ENCODE results near the gene PTPRN. TPM values are rescaled to one million over a fixed set of nuclear protein-coding genes. Genes with fewer than 3 reads are reported as not detected.
A peak's percentile ranks its signal among the peaks of the same experiment; 100 is the strongest.

Gene PTPRN
- total RNA-seq, 1 experiment from 2014 or later: 6.5 TPM

DNA sequence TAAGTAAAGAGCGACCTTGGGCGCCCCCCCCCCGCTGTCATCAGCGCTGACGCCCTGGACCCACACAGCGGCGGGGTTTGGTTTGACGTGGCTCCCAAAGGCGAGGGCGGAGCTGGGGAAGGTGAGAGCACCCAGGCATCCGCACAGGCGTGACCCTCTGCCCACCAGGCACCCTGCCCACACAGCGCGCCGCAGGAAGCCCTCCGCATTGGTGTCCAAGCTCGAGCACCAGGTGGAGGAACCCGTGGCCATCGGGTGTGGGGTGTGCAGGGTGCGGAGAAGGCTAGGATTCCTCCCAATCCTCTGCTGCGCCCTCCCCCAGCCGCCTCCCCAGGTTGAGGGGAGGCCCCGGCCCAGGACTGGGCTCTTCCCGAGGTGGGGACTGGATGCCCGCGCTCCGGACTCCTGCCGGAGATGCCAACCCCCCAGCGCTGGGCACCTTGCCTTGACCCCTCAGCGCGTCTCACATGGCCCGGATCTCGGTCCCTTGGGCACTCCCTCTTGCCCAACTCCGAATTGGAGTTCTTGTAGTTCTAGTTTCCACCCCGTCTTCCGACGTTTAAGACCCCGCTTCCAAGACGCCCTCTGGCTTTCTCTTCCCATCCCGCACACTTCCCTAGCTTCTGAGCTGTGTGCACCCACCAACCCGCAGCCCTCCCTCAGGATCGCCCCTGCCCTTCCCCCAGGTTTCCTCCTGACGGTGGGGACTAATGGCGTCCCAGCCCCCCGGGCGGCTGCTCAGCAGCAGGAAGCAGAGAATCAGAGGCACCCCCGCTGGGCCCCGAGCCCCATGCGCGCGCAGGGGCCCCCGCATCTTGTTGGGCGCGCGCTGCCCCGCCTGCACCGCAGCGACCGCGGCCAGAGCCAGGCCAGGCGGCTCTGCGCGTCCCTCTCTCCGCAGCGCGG lies 49.2 kb upstream of the PTPRN start:
- H3K23ac ChIP-seq (ENCODE audit: insufficient read length, low read depth, low read length): no peak overlapping the region
- TF ChIP-seq, protein P1, sequence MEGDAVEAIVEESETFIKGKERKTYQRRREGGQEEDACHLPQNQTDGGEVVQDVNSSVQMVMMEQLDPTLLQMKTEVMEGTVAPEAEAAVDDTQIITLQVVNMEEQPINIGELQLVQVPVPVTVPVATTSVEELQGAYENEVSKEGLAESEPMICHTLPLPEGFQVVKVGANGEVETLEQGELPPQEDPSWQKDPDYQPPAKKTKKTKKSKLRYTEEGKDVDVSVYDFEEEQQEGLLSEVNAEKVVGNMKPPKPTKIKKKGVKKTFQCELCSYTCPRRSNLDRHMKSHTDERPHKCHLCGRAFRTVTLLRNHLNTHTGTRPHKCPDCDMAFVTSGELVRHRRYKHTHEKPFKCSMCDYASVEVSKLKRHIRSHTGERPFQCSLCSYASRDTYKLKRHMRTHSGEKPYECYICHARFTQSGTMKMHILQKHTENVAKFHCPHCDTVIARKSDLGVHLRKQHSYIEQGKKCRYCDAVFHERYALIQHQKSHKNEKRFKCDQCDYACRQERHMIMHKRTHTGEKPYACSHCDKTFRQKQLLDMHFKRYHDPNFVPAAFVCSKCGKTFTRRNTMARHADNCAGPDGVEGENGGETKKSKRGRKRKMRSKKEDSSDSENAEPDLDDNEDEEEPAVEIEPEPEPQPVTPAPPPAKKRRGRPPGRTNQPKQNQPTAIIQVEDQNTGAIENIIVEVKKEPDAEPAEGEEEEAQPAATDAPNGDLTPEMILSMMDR (conservative IDR thresholded peaks at IDR 0.05): no peak; the same call in 2 of the 3 replicates
- H3K4me1 ChIP-seq (ENCODE audit: insufficient read depth, low read length): no peaks in the 10 kb centered on the region
- H3K23me2 ChIP-seq (ENCODE audit: insufficient read length, low read depth, low read length, poor library complexity, severe bottlenecking): peaks cover 9% of the 10 kb centered on the region
- H3K27me3 Mint-ChIP-seq (ENCODE audit: low read depth): peaks cover 91% of the 10 kb centered on the region
- no peak overlapping the region for H3K56ac ChIP-seq (ENCODE audit: insufficient read length, low read depth, low read length)
- H3K27ac Mint-ChIP-seq: no peak overlapping the region
- no peaks in the 10 kb centered on the region for H3K9me3 Mint-ChIP-seq
- H3K14ac ChIP-seq (ENCODE audit: insufficient read depth, low read length): peak overlapping the region; percentile 19; the same call in 1 of the 2 replicates
- H3K36me3 Mint-ChIP-seq (ENCODE audit: insufficient read depth in 1 of 3, low read depth in 3 of 3): no peaks in the 10 kb centered on the region
- H4K8ac ChIP-seq (replicated peaks; ENCODE audit: insufficient read length, low read depth, low read length): no peak overlapping the region
- H3K9me3 ChIP-seq (ENCODE audit: control insufficient read depth, low read depth, low read length): no peaks in the 10 kb centered on the region
- no peak overlapping the region for H2AK5ac ChIP-seq (ENCODE audit: insufficient read length, low read length)
- H3K27me3 ChIP-seq (ENCODE audit: insufficient read depth, low read length): peaks cover 25% of the 10 kb centered on the region; the same call in 1 of the 2 replicates
- WGBS (ENCODE audit: extremely low coverage, insufficient read length, low lambda C conversion rate): no CpG with 5 or more reads among the region's 66 CpGs
- H3K79me2 ChIP-seq (ENCODE audit: insufficient read depth, low read length): no peaks in the 10 kb centered on the region
- H3K79me1 ChIP-seq (ENCODE audit: insufficient read depth, low read depth, low read length, poor library complexity, severe bottlenecking): no peaks in the 10 kb centered on the region
- H3K4ac ChIP-seq (ENCODE audit: low read depth, low read length): no peak overlapping the region
- no peak overlapping the region for H2BK5ac ChIP-seq (ENCODE audit: insufficient read length, low read length)
- DNase-seq: peak; percentile 44
- H3K4me2 ChIP-seq (ENCODE audit: insufficient read depth, insufficient read length, low read length): peak overlapping the region; percentile 80
- no peak overlapping the region for H2BK15ac ChIP-seq (ENCODE audit: low read depth, low read length)
- H2BK20ac ChIP-seq (ENCODE audit: low read depth, low read length, poor library complexity, severe bottlenecking): no peak overlapping the region
- no peak overlapping the region for H3K18ac ChIP-seq (ENCODE audit: insufficient read length, low read depth, low read length)
- H4K20me1 ChIP-seq (ENCODE audit: control insufficient read depth, insufficient read depth, insufficient read length): no peaks in the 10 kb centered on the region
- no peak overlapping the region for H2BK12ac ChIP-seq (ENCODE audit: insufficient read length, low read depth, low read length)
- H3T11ph ChIP-seq (ENCODE audit: low read length): no peak overlapping the region
- no peak overlapping the region for H2AFZ ChIP-seq (ENCODE audit: low read length)
- no peak overlapping the region for H4K5ac ChIP-seq (ENCODE audit: insufficient read length, low read depth, low read length)
- H4K91ac ChIP-seq (ENCODE audit: insufficient read length, low read depth, low read length): no peak overlapping the region
- H2BK120ac ChIP-seq (ENCODE audit: low read depth, low read length, poor library complexity, severe bottlenecking): no peak overlapping the region
- H3K9ac ChIP-seq (ENCODE audit: extremely low read depth, insufficient read length, low read length): no peak overlapping the region
- no peak overlapping the region for H3K27ac ChIP-seq (ENCODE audit: insufficient read length, low read depth, low read length)
- peak overlapping the region; percentile 61 to 79 for H3K4me3 Mint-ChIP-seq
- H3K4me1 Mint-ChIP-seq: peaks cover 3 to 4% of the 10 kb centered on the region in 2 experiments; a peak in 2 of 4 replicates

Data from H9 (cell line).